Stimulated activated CD4-positive, alpha-beta T cell treated with anti-CD3 and anti-CD28 coated beads, Interleukin-12 subunit alpha, Interleukin-12 subunit beta, amount 100 ng/mL, for 24 hours (primary cell): ENCODE data around the gene C1QL1.

Experiments
- DNase-seq, 2 experiments: peaks; one replicate each; pipeline ENCODE4 v3.0.0-alpha.2; 2020; ENCODE audit warnings: low read depth in 2 of 2

C1QL1 gene

GRCh38 chr17:44914698-44915271 is 53.3 kb downstream of the C1QL1 start:
- DNase-seq = no peak

GRCh38 chr17:44914148-44914547 is 54.0 kb downstream of the C1QL1 start:
- no peak for DNase-seq

- no peak for DNase-seq
These were observed 54.4 kb downstream of the C1QL1 start for GRCh38 chr17:44913676-44914075.

- no peak for DNase-seq
These were observed 55.1 kb downstream of the C1QL1 start for GRCh38 chr17:44912763-44913544.

GRCh38 chr17:44911133-44912001 is 56.7 kb downstream of the C1QL1 start:
- DNase-seq = peak; percentile 15 to 42

- no peak for DNase-seq
These were observed 57.6 kb downstream of the C1QL1 start for GRCh38 chr17:44910231-44911106.
